ENCODE results near the gene MRPS12.
A peak's percentile ranks its signal among the peaks of the same experiment; 100 is the strongest.

The MRPS12 gene

GRCh38 chr19:38911388-38912001, 19.2 kb upstream of the MRPS12 start:
- no peak for DNase-seq

GRCh38 chr19:38912600-38913514, 17.9 kb upstream of the MRPS12 start:
- no peak for DNase-seq

- DNase-seq: no peak
Measured at GRCh38 chr19:38913958-38914357, 16.8 kb upstream of the MRPS12 start.

GRCh38 chr19:38915329-38916321, 15.1 kb upstream of the MRPS12 start:
- no peak for DNase-seq

- no peak for DNase-seq
Measured at GRCh38 chr19:38917516-38917915, 13.2 kb upstream of the MRPS12 start.

- DNase-seq: no peak
Measured at GRCh38 chr19:38917921-38918491, 12.7 kb upstream of the MRPS12 start.

GRCh38 chr19:38918526-38918925, 12.2 kb upstream of the MRPS12 start:
- DNase-seq: no peak

GRCh38 chr19:38919837-38920601, 10.7 kb upstream of the MRPS12 start:
- DNase-seq: no peak

GRCh38 chr19:38920602-38921419, 9.9 kb upstream of the MRPS12 start:
- no peak for DNase-seq

- no peak for DNase-seq
Measured at GRCh38 chr19:38921420-38922274, 9.1 kb upstream of the MRPS12 start.

- no peak for DNase-seq
Measured at GRCh38 chr19:38922482-38922881, 8.3 kb upstream of the MRPS12 start.

GRCh38 chr19:38924388-38924787, 6.4 kb upstream of the MRPS12 start:
- DNase-seq: no peak

GRCh38 chr19:38928391-38929001, 2.2 kb upstream of the MRPS12 start:
- no peak for DNase-seq

- peak; percentile 88 to 100 (median 98) for DNase-seq
Measured at GRCh38 chr19:38929929-38930775, 592 bp upstream of the MRPS12 start, which contains the start of gene SARS2. SARS2 (minus strand) TSS chr19:38930763; CDS start chr19:38930736, 27 bp downstream.

- DNase-seq: no peak
Measured at GRCh38 chr19:38931521-38931793, 713 bp downstream of the MRPS12 start.

GRCh38 chr19:38932425-38933179, 1.9 kb downstream of the MRPS12 start:
- no peak for DNase-seq

- no peak for DNase-seq
Measured at GRCh38 chr19:38933544-38933943, 2.8 kb downstream of the MRPS12 start.

- no peak for DNase-seq
Measured at GRCh38 chr19:38939957-38940356, 9.2 kb downstream of the MRPS12 start.
